ENCODE measurements around the gene KDM5D.

The KDM5D gene

GRCh38 chrY:19742153-19742552 lies 2.4 kb downstream of the KDM5D start:
- H3K4me3 ChIP-seq (replicated peaks; ENCODE audit: insufficient read depth, low read length), result no peak overlapping the region

GRCh38 chrY:19734425-19734824 lies 10.1 kb downstream of the KDM5D start:
- no peak overlapping the region for H3K4me3 ChIP-seq (replicated peaks; ENCODE audit: insufficient read depth, low read length)
- TF ChIP-seq POLR2AphosphoS5 (IDR thresholded peaks at IDR 0.05; ENCODE audit: low read depth) (no peak), CTCF (IDR thresholded peaks at IDR 0.05; ENCODE audit: insufficient read depth, low read length) (no peak), REST (IDR thresholded peaks at IDR 0.05; ENCODE audit: insufficient replicate concordance, low read depth) (no peak), SPI1 (IDR thresholded peaks at IDR 0.05; ENCODE audit: borderline replicate concordance, low read depth) (no peak), GABPA (IDR thresholded peaks at IDR 0.05; ENCODE audit: low read depth) (no peak)
- no peaks in the 10 kb centered on the region for H3K27me3 ChIP-seq (ENCODE audit: insufficient read depth, poor library complexity, severe bottlenecking)
- H3K27ac ChIP-seq (replicated peaks), result no peak overlapping the region
- DNase-seq (ENCODE audit: low read depth in 1 of 2, low spot score in 1 of 2), result no peak

More at GRCh38 chrY:19742153-19742552, 2.4 kb downstream of the KDM5D start:
- DNase-seq (ENCODE audit: low read depth in 1 of 2, low spot score in 1 of 2), result no peak
- TF ChIP-seq CTCF (IDR thresholded peaks at IDR 0.05; ENCODE audit: insufficient read depth, low read length) (no peak), REST (IDR thresholded peaks at IDR 0.05; ENCODE audit: insufficient replicate concordance, low read depth) (no peak), POLR2AphosphoS5 (IDR thresholded peaks at IDR 0.05; ENCODE audit: low read depth) (no peak), GABPA (IDR thresholded peaks at IDR 0.05; ENCODE audit: low read depth) (no peak), SPI1 (IDR thresholded peaks at IDR 0.05; ENCODE audit: borderline replicate concordance, low read depth) (no peak)
- Histone ChIP-seq H3K27ac (replicated peaks) (no peak overlapping the region), H3K27me3 (ENCODE audit: insufficient read depth, poor library complexity, severe bottlenecking) (no peaks in the 10 kb centered on the region)

GRCh38 chrY:19717950-19718349 lies 26.6 kb downstream of the KDM5D start:
- DNase-seq (ENCODE audit: low read depth in 1 of 2, low spot score in 1 of 2), result no peak
- Histone ChIP-seq H3K27me3 (ENCODE audit: insufficient read depth, poor library complexity, severe bottlenecking) (no peaks in the 10 kb centered on the region), H3K4me3 (replicated peaks; ENCODE audit: insufficient read depth, low read length) (no peak overlapping the region), H3K27ac (replicated peaks) (no peak overlapping the region)
- TF ChIP-seq SPI1 (IDR thresholded peaks at IDR 0.05; ENCODE audit: borderline replicate concordance, low read depth) (no peak), GABPA (IDR thresholded peaks at IDR 0.05; ENCODE audit: low read depth) (no peak), POLR2AphosphoS5 (IDR thresholded peaks at IDR 0.05; ENCODE audit: low read depth) (no peak), REST (IDR thresholded peaks at IDR 0.05; ENCODE audit: insufficient replicate concordance, low read depth) (no peak), CTCF (IDR thresholded peaks at IDR 0.05; ENCODE audit: insufficient read depth, low read length) (no peak)

All from HL-60 (cell line).